GM10266 (cell line): ENCODE measurements around the gene PHACTR3.

Experiments used
- DNase-seq: peaks from one replicate; pipeline ENCODE4 v3.0.0; 2012; ENCODE audit errors: extremely low spot score
- CTCF ChIP-seq: IDR thresholded peaks from 2 replicates; pipeline ENCODE4 v1.5.1; 2012; ENCODE audit warnings: mild to moderate bottlenecking, low read depth; ENCODE audit not compliant: control insufficient read depth, insufficient read depth; ENCODE audit errors: missing control alignments

The PHACTR3 gene

GRCh38 chr20:59794555-59794954 is 190.2 kb downstream of the PHACTR3 start:
- no peak for DNase-seq
- TF ChIP-seq CTCF, result no peak

- TF ChIP-seq CTCF, result no peak
- DNase-seq, result no peak
Observed at GRCh38 chr20:59800309-59800708, 196.0 kb downstream of the PHACTR3 start.

GRCh38 chr20:59802018-59802417 is 197.7 kb downstream of the PHACTR3 start:
- DNase-seq, result no peak
- TF ChIP-seq CTCF, result no peak

- DNase-seq, result no peak
- TF ChIP-seq CTCF, result no peak
Observed at GRCh38 chr20:59802471-59803221, 198.3 kb downstream of the PHACTR3 start.

GRCh38 chr20:59804347-59804746 is 200.0 kb downstream of the PHACTR3 start:
- DNase-seq, result no peak
- no peak for TF ChIP-seq CTCF

- DNase-seq, result no peak
- no peak for TF ChIP-seq CTCF
Observed at GRCh38 chr20:59804871-59805665, 200.7 kb downstream of the PHACTR3 start.

- TF ChIP-seq CTCF, result no peak
- DNase-seq, result no peak
Observed at GRCh38 chr20:59805786-59806577, 201.6 kb downstream of the PHACTR3 start.
